GM12865 (cell line): ENCODE measurements around the gene PRR7.

Experiments
- DNase-seq: peaks from one replicate; pipeline ENCODE4 v3.0.0; 2010; ENCODE audit warnings: low read depth
- H3K4me3 ChIP-seq: 2 replicates; pipeline ENCODE4 v1.5.1; 2011; ENCODE audit warnings: mild to moderate bottlenecking, low read depth, low read length, control low read depth
- CTCF ChIP-seq: IDR thresholded peaks from 2 replicates; pipeline ENCODE4 v1.5.1; 2011; ENCODE audit warnings: low read length, control low read depth, low read depth, inconsistent platforms; ENCODE audit not compliant: insufficient read depth; ENCODE audit errors: missing control alignments

Gene PRR7

GRCh38 chr5:177477701-177478477 lies 31.3 kb downstream of the PRR7 start:
- H3K4me3 ChIP-seq = no peak overlapping the region
- TF ChIP-seq CTCF = no peak
- no peak for DNase-seq

GRCh38 chr5:177478711-177479646 lies 32.4 kb downstream of the PRR7 start:
- no peak overlapping the region for H3K4me3 ChIP-seq
- DNase-seq = no peak
- TF ChIP-seq CTCF = no peak

GRCh38 chr5:177479774-177480173 lies 33.2 kb downstream of the PRR7 start:
- DNase-seq = no peak
- TF ChIP-seq CTCF = no peak
- H3K4me3 ChIP-seq = no peak overlapping the region

- no peak for TF ChIP-seq CTCF
- no peak for DNase-seq
- no peak overlapping the region for H3K4me3 ChIP-seq
Measured at GRCh38 chr5:177482359-177482795, 35.8 kb downstream of the PRR7 start.

- H3K4me3 ChIP-seq = no peak overlapping the region
- TF ChIP-seq CTCF = no peak
- DNase-seq = no peak
Measured at GRCh38 chr5:177483042-177483441, 36.4 kb downstream of the PRR7 start.

- no peak overlapping the region for H3K4me3 ChIP-seq
- DNase-seq = no peak
- no peak for TF ChIP-seq CTCF
Measured at GRCh38 chr5:177483994-177484901, 37.6 kb downstream of the PRR7 start.
